RWPE2 (cell line): ENCODE results near the gene FGFRL1.
A peak's percentile ranks its signal among the peaks of the same experiment; 100 is the strongest.

Experiments used
- ATAC-seq: fragments of 200-7000 bp; cut with Tn5 transposase; 3 replicates; pipeline ENCODE4 v1.9.1; 2021; ENCODE audit warnings: low read depth
- DNase-seq: peaks from one replicate; pipeline ENCODE4 v3.0.0-alpha.2; 2020; ENCODE audit warnings: low spot score
- H3K27ac ChIP-seq: fragments of 450-650 bp; 2 replicates; pipeline ENCODE4 v1.5.1; 2017; ENCODE audit warnings: mild to moderate bottlenecking; ENCODE audit not compliant: poor library complexity, severe bottlenecking
- H3K27me3 ChIP-seq: fragments of 250-450 bp; sonication (Bioruptor Pico); 2 replicates; pipeline ENCODE4 v1.5.1; 2021; ENCODE audit warnings: mild to moderate bottlenecking, moderate library complexity; ENCODE audit not compliant: insufficient read depth, poor library complexity, severe bottlenecking
- H3K36me3 ChIP-seq: fragments of 250-450 bp; sonication (Bioruptor Pico); 2 replicates; pipeline ENCODE4 v1.5.1; 2020; ENCODE audit warnings: low read depth, mild to moderate bottlenecking, moderate library complexity
- H3K4me1 ChIP-seq: fragments of 250-450 bp; sonication (Bioruptor Pico); 2 replicates; pipeline ENCODE4 v1.5.1; 2021; ENCODE audit warnings: mild to moderate bottlenecking, moderate library complexity; ENCODE audit not compliant: insufficient read depth, poor library complexity, severe bottlenecking
- H3K4me3 ChIP-seq: fragments of 250-450 bp; sonication (Bioruptor Pico); 2 replicates; pipeline ENCODE4 v1.5.1; 2021; ENCODE audit warnings: mild to moderate bottlenecking, moderate library complexity; ENCODE audit not compliant: severe bottlenecking
- H3K9me3 ChIP-seq: fragments of 250-450 bp; sonication (Bioruptor Pico); 2 replicates; pipeline ENCODE4 v1.5.1; 2021; ENCODE audit warnings: mild to moderate bottlenecking, moderate library complexity; ENCODE audit not compliant: severe bottlenecking
- CTCF ChIP-seq: fragments of 450-650 bp; IDR thresholded peaks from one replicate; pipeline ENCODE4 v1.5.1; 2017; ENCODE audit warnings: mild to moderate bottlenecking, moderate library complexity; ENCODE audit not compliant: poor library complexity, severe bottlenecking

Gene FGFRL1

GRCh38 chr4:1041936-1042330 is 30.5 kb downstream of the FGFRL1 start:
- ATAC-seq (no peak), DNase-seq (no peak)
- H3K4me3 ChIP-seq = no peak overlapping the region
- peaks cover 27% of the 10 kb centered on the region for H3K4me1 ChIP-seq
- no peaks in the 10 kb centered on the region for H3K36me3 ChIP-seq
- H3K27me3 ChIP-seq = peaks cover 13% of the 10 kb centered on the region
- H3K9me3 ChIP-seq = no peaks in the 10 kb centered on the region
- no peak for TF ChIP-seq CTCF
- H3K27ac ChIP-seq = peak overlapping the region; percentile 55

GRCh38 chr4:1042352-1043055 is 31.1 kb downstream of the FGFRL1 start:
- Histone ChIP-seq H3K4me3 (no peak overlapping the region), H3K27ac (peak overlapping the region; percentile 55), H3K36me3 (no peaks in the 10 kb centered on the region), H3K4me1 (peaks cover 27% of the 10 kb centered on the region), H3K27me3 (peaks cover 13% of the 10 kb centered on the region), H3K9me3 (no peaks in the 10 kb centered on the region)
- no peak for DNase-seq
- ATAC-seq = no peak
- no peak for TF ChIP-seq CTCF

GRCh38 chr4:1043162-1043561 is 31.7 kb downstream of the FGFRL1 start:
- ATAC-seq (no peak), DNase-seq (no peak)
- no peak for TF ChIP-seq CTCF
- no peaks in the 10 kb centered on the region for H3K36me3 ChIP-seq
- H3K4me3 ChIP-seq = no peak overlapping the region
- peaks cover 27% of the 10 kb centered on the region for H3K4me1 ChIP-seq
- no peaks in the 10 kb centered on the region for H3K9me3 ChIP-seq
- H3K27ac ChIP-seq = peak overlapping the region; percentile 22
- peaks cover 13% of the 10 kb centered on the region for H3K27me3 ChIP-seq

GRCh38 chr4:1043651-1044468 is 32.4 kb downstream of the FGFRL1 start:
- H3K4me3 ChIP-seq = no peak overlapping the region
- no peaks in the 10 kb centered on the region for H3K9me3 ChIP-seq
- peaks cover 27% of the 10 kb centered on the region for H3K4me1 ChIP-seq
- DNase-seq = peak; percentile 99
- TF ChIP-seq CTCF = no peak
- H3K27me3 ChIP-seq = peaks cover 13% of the 10 kb centered on the region
- no peaks in the 10 kb centered on the region for H3K36me3 ChIP-seq
- peak overlapping the region; percentile 22 for H3K27ac ChIP-seq
- peak; percentile 83 for ATAC-seq
